Astrocyte of the cerebellum (primary cell): ENCODE results near the gene CPS1.

Source experiments
- DNase-seq: peaks from one replicate; pipeline ENCODE4 v3.0.0-alpha.2; 2011; ENCODE audit warnings: low read depth
- H3K4me3 ChIP-seq: 2 replicates; pipeline ENCODE4 v1.5.1; 2011; ENCODE audit warnings: mild to moderate bottlenecking, low read depth, low read length, moderate library complexity
- in situ Hi-C: cut with HindIII; loops from 2 replicates; pipeline ENCODE4 v1.10.0; 2017; ENCODE audit warnings: low sequenced_read_pairs
- TF ChIP-seq, protein P1 (sequence below): IDR thresholded peaks from 2 replicates; pipeline ENCODE4 v1.5.1; 2012; ENCODE audit warnings: low read length, low read depth, moderate library complexity, mild to moderate bottlenecking; ENCODE audit errors: missing control alignments

The CPS1 gene

DNA sequence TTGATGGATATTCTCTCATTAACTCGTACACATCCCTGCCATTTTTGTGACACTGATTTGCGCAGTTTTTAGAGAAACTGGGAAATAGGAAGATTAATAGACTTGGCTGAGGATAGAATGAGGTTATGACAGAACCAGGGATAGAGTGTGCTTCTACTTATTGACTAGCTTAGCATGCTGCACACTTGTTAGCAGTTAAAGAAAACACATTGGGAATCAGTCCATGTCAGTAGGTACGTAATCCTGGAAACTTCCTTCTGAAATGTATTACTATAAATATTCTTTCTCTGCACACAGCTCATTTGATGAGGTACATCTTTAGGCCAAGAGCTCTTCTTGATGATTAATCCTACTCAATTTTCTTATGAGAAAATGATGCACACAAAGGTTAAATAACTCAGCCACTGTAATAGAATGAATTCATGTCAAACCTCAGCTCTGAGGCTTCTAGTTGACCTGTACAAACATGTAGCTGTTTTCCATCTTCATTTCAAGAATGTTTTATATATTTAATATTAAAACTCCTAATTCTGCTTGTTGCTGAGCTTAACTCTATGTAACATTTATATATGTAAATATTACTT is 12.3 kb upstream of the CPS1 start:
- H3K4me3 ChIP-seq: no peak overlapping the region
- in situ Hi-C loops: no loop called here
- DNase-seq: no peak
- TF ChIP-seq, protein P1, sequence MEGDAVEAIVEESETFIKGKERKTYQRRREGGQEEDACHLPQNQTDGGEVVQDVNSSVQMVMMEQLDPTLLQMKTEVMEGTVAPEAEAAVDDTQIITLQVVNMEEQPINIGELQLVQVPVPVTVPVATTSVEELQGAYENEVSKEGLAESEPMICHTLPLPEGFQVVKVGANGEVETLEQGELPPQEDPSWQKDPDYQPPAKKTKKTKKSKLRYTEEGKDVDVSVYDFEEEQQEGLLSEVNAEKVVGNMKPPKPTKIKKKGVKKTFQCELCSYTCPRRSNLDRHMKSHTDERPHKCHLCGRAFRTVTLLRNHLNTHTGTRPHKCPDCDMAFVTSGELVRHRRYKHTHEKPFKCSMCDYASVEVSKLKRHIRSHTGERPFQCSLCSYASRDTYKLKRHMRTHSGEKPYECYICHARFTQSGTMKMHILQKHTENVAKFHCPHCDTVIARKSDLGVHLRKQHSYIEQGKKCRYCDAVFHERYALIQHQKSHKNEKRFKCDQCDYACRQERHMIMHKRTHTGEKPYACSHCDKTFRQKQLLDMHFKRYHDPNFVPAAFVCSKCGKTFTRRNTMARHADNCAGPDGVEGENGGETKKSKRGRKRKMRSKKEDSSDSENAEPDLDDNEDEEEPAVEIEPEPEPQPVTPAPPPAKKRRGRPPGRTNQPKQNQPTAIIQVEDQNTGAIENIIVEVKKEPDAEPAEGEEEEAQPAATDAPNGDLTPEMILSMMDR: no peak

DNA sequence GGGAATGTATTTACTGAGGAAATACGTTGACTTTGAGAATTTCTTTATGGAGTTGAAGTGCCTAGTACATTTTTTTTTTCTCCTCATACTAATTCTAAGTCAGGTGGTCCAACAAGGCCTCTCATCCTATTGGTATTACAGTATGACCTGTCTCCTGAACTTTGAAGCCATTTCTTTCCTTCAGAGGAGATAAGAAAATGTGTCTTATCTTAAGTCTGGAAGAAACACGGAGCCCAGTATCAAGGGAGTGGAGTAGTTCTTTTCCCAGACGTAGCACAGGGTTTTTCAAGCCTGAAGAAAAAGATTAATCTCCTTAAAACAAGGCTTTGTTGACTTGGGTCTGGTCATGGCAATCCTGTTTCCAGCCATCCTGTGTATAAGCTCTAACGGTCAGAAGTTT is 11.6 kb upstream of the CPS1 start:
- TF ChIP-seq, protein P1: no peak
- no peak overlapping the region for H3K4me3 ChIP-seq
- in situ Hi-C loops: no loop called here
- no peak for DNase-seq

DNA sequence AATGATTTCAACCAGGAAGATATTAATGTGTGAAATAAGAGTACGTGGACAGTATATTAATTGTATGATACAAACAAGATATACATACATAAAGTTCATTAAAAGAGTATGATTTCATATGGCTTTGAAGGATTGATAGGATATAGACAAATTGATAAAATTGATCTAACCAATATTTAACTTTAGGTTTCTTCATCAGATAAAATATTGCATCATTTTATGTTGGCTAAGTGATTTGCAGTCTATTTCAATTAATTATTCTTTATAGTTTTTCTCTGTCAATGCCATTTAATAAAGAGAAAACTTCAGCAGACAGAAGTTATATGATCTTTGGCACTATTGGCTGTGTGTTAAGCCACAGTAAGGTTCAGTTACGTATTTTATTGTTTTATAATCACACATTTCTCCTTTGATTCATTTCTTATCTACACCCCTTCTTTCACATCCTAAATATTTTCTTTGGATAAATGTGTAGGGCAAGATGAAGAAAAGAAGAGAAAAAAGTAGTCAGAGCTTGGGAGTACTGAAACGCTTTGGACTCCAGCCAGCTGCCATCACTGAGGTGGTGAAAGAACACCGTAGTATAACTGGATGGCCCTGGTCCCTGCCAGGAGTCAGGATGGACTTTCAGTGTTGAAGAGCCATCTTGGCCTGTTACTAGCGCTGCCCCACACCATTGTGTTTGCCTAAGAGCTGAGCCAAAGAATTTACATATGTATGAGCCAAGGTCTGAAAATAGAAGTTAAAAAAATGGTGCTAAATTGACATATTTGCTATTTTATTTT is 9.8 kb upstream of the CPS1 start:
- in situ Hi-C loops: no loop called here
- DNase-seq: no peak
- TF ChIP-seq, protein P1: no peak
- no peak overlapping the region for H3K4me3 ChIP-seq

DNA sequence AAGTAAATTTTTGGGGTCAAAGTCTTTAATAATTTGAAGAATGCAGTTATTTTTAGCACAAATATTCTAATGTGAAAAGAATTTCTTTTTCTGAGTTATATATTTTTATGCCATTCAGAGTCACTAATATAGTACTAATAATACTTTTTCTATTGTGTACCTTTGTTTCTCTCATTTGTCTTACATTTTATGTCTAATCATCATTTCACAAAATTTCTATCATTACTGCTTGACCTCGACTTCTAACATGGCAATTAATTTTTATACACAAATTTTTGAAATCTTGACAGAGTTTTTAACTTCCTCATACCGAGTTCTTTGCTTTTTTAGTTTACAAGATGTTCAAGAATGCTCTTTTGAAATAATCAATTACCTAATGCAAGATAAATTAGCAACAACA is 8.4 kb upstream of the CPS1 start:
- TF ChIP-seq, protein P1: no peak
- DNase-seq: no peak
- in situ Hi-C loops: no loop called here
- H3K4me3 ChIP-seq: no peak overlapping the region

DNA sequence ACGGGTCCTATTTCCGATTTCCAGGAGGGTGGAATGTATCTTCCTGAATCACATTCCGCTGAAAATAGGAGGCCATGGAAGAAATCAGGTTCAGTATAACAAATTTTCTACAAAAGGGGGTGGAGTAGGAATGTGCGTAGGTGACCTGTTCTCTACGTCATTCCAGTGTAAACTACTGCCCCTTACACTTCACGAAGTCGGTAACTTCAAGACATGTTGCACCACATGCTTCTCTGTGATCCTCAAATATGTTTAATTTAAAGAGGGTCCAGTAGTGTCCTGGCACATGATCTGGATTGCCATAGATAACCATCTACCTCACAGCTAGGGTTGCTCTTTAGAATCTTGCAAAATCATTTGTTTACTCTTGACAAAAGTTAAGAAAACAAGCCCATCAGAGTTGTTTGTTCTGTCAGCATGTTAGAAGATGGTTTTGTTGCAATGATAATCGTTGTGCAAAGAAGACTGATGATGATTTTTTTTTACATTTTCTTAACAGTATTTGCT is 7.5 kb upstream of the CPS1 start:
- in situ Hi-C loops: no loop called here
- DNase-seq: no peak
- H3K4me3 ChIP-seq: no peak overlapping the region
- TF ChIP-seq, protein P1: no peak

DNA sequence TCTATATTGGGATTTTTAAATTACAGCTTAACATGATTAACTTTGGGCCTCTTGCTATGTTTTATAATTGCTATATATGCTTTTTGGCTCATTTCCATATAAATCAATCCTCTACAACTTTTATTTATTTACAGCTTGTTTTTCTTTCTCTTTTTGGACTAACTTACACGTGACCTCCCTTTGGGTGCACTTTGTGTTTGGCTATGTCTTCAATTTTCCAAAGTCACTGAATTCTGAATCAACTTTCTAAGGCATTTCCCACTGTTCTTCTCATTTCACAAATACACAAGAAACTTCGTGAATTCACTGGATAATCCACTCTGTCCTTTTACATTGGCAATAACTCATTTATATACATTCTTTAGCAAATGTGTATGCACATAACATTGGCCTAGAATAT is 5.4 kb upstream of the CPS1 start:
- in situ Hi-C loops: no loop called here
- DNase-seq: no peak
- H3K4me3 ChIP-seq: no peak overlapping the region
- TF ChIP-seq, protein P1: no peak
